ENCODE results near the gene DENND4B.

DNA sequence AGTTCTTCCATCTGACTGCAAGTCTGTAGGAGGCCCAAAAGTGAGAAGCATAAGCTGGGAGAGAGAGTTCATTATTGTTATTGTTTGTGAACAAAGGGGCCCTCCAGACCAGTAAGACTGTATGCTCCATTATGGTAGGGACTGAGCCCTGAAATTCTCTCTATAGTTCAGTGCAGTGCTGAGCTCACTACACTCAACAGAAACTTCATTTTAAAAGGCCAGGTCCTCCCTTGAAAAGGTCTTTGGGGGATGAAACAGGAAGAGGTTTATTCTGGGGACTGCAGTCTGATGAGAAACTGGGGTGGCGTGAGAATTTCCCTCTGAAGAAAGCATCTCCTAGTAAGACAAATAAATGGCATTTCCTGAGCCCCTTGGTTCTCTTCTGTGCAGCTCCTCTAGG lies 18.3 kb downstream of the DENND4B start:
- TF ChIP-seq, protein P1, sequence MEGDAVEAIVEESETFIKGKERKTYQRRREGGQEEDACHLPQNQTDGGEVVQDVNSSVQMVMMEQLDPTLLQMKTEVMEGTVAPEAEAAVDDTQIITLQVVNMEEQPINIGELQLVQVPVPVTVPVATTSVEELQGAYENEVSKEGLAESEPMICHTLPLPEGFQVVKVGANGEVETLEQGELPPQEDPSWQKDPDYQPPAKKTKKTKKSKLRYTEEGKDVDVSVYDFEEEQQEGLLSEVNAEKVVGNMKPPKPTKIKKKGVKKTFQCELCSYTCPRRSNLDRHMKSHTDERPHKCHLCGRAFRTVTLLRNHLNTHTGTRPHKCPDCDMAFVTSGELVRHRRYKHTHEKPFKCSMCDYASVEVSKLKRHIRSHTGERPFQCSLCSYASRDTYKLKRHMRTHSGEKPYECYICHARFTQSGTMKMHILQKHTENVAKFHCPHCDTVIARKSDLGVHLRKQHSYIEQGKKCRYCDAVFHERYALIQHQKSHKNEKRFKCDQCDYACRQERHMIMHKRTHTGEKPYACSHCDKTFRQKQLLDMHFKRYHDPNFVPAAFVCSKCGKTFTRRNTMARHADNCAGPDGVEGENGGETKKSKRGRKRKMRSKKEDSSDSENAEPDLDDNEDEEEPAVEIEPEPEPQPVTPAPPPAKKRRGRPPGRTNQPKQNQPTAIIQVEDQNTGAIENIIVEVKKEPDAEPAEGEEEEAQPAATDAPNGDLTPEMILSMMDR (IDR thresholded peaks at IDR 0.05): no peak
- no peak for TF ChIP-seq POLR2A (IDR thresholded peaks at IDR 0.05)

Data from adrenal gland (tissue), 5 donors.